GM21737 (cell line): Measurements from ENCODE around the gene CCR7.

Experiments used
- ATAC-seq: cut with Tn5 transposase; IDR thresholded peaks from one replicate; pipeline ENCODE4 v1.9.1; 2021; ENCODE audit warnings: mild to moderate bottlenecking, moderate library complexity; ENCODE audit not compliant: unreplicated experiment

CCR7 gene

GRCh38 chr17:40520991-40521453 is 44.2 kb downstream of the CCR7 start:
- ATAC-seq = no peak

- ATAC-seq = no peak
Measured at GRCh38 chr17:40519089-40519775, 46.0 kb downstream of the CCR7 start.

- ATAC-seq = no peak
Measured at GRCh38 chr17:40518401-40519088, 46.7 kb downstream of the CCR7 start.

- no peak for ATAC-seq
Measured at GRCh38 chr17:40517981-40518380, 47.3 kb downstream of the CCR7 start.

GRCh38 chr17:40517286-40517662 is 48.0 kb downstream of the CCR7 start:
- ATAC-seq = no peak

GRCh38 chr17:40516581-40517285 is 48.5 kb downstream of the CCR7 start:
- peak; percentile 84 for ATAC-seq

GRCh38 chr17:40515491-40516041 is 49.7 kb downstream of the CCR7 start:
- ATAC-seq = no peak

- no peak for ATAC-seq
Measured at GRCh38 chr17:40515011-40515410, 50.3 kb downstream of the CCR7 start.

GRCh38 chr17:40514013-40514875 is 51.0 kb downstream of the CCR7 start:
- no peak for ATAC-seq

- ATAC-seq = no peak
Measured at GRCh38 chr17:40511667-40512220, 53.5 kb downstream of the CCR7 start.

GRCh38 chr17:40511136-40511535 is 54.1 kb downstream of the CCR7 start:
- ATAC-seq = no peak

GRCh38 chr17:40510328-40510648 is 55.0 kb downstream of the CCR7 start:
- ATAC-seq = no peak

- ATAC-seq = no peak
Measured at GRCh38 chr17:40509626-40510327, 55.5 kb downstream of the CCR7 start.

GRCh38 chr17:40506786-40507185 is 58.5 kb downstream of the CCR7 start:
- no peak for ATAC-seq
